ENCODE measurements around the gene ZDHHC9. TPM values are rescaled to one million over a fixed set of nuclear protein-coding genes. Genes with fewer than 3 reads are reported as not detected.

ZDHHC9 gene
- total and polyA plus RNA-seq, 4 experiments from 2014 or later = 5.1 to 8.1 (median 5.8) TPM

DNA sequence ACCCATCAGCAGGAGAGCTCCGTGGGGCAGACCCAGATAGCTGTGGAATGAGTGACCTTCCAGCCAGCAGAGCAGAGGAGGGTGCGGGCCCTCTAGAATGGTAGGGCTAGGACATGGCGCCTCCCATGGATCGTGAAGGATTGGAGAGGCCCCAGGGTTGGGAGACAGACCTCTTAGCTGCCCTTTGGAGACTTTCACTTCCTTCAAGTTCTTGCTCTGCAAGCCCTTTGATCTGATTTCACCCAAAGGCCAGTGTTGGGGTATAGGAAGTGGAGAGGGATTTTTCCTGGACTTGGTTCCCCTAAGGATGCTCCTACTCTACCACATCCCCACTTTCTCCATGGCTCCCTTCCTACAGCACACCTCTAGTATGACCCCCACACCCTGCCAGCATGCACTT is 61.0 kb downstream of the ZDHHC9 start:
- H3K4me1 ChIP-seq (ENCODE audit: insufficient read depth, low read length) = peaks cover 72% of the 10 kb centered on the region
- CTCF ChIA-PET (ENCODE audit: partially characterized antibody) = interaction anchor here (0.7 to 5.2 kb wide), 18 partner anchors 11 to 141 kb away, joined by 3 to 30 read pairs (median 6); partner anchors contain the start of gene XPNPEP2
- no peaks in the 10 kb centered on the region for H3K27me3 Mint-ChIP-seq

DNA sequence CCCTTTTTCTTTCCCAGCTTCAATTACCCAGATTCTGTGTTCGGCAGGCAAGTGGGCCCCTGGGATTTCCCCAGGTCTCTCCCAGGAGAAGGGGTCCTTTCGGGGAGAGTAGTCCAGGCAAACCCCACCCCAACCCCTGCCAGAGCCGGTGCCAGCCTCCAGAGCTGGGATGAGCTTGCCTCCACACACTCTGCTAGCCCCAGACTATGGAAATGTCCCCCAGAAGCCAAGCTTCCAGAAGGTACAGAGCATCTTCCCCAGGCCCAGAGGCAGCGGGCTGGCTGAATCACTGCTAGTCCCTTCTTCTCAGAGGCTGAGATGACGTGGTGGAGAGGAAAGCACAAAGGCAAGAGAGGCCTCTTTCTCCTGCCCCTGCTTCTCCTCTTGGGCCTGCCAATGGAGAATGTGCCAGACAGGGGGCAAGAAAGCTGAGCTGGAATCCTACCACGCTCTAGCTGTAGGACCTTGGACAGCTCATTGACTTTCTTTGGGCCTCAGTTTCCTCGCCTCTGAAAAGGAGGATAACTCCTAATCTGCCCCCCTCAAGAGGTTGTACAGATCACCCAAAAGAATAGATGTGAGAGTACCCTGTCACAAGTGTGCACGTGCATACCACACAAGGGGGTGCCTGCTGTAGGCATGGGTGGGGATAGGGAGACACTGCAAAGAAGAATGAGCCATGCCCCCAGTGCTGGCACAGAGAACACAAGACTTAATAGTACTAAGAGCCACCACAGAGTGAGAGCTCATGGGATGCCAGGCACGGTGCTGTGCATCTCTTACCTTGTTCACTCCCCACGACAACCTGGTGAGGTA is 61.8 kb downstream of the ZDHHC9 start:
- Mint-ChIP-seq H3K4me3 (peak overlapping the region; percentile 81 to 97 (median 88)), H3K36me3 (peaks cover 37 to 57% of the 10 kb centered on the region in 2 donors), H3K9me3 (no peaks in the 10 kb centered on the region), H3K27me3 (no peaks in the 10 kb centered on the region), H3K4me1 (peaks cover 39 to 88% (median 65%) of the 10 kb centered on the region in 4 donors), H3K27ac (peak overlapping the region; percentile 82 to 95 (median 92))
- POLR2A ChIA-PET (ENCODE audit: partially characterized antibody) = interaction anchor here (0.8 to 39.3 kb wide), 11 partner anchors 3 to 124 kb away, joined by 3 to 1390 read pairs (median 5); partner anchors contain the start of genes SASH3 and UTP14A
- Histone ChIP-seq H3K27me3 (ENCODE audit: insufficient read depth, low read length) (no peaks in the 10 kb centered on the region), H3K4me3 (ENCODE audit: low read length in 2 of 2) (peak overlapping the region; percentile 52 to 61), H3K9me3 (ENCODE audit: control insufficient read depth in 1 of 2, low read length in 2 of 2) (no peaks in the 10 kb centered on the region), H3K4me1 (ENCODE audit: insufficient read depth, low read length) (peaks cover 72% of the 10 kb centered on the region), H3K27ac (ENCODE audit: low read depth, low read length) (peak overlapping the region; percentile 62), H3K36me3 (ENCODE audit: insufficient read depth, low read length) (peaks cover 16% of the 10 kb centered on the region)
- peak in 1 of 5 donors; percentile 57 for DNase-seq
- intact Hi-C loops (cut with micrococcal nuclease) = loop anchor here (1.0 to 5.0 kb wide), 5 partner anchors 13 to 45 kb away; partner anchors contain the start of gene XPNPEP2
- CTCF ChIA-PET (ENCODE audit: partially characterized antibody) = interaction anchor here (0.8 to 5.2 kb wide), 15 partner anchors 10 to 104 kb away, joined by 3 to 30 read pairs (median 10); partner anchors contain the start of gene XPNPEP2

More for the DNA sequence above, 61.0 kb downstream of the ZDHHC9 start:
- peak overlapping the region; percentile 62 for H3K27ac ChIP-seq (ENCODE audit: low read depth, low read length)
- H3K4me3 ChIP-seq (ENCODE audit: low read length in 2 of 2) = peak overlapping the region; percentile 52 to 61
- H3K9me3 ChIP-seq (ENCODE audit: control insufficient read depth in 1 of 2, low read length in 2 of 2) = no peaks in the 10 kb centered on the region
- peaks cover 22% of the 10 kb centered on the region for H3K36me3 ChIP-seq (ENCODE audit: insufficient read depth, low read length)
- Mint-ChIP-seq H3K36me3 (peaks cover 44 to 64% of the 10 kb centered on the region in 2 donors), H3K4me1 (peaks cover 43 to 88% (median 68%) of the 10 kb centered on the region in 4 donors), H3K4me3 (peak overlapping the region; percentile 81 to 97 (median 88)), H3K27ac (peak overlapping the region; percentile 58 to 92 (median 89)), H3K9me3 (no peaks in the 10 kb centered on the region)
- no peaks in the 10 kb centered on the region for H3K27me3 ChIP-seq (ENCODE audit: insufficient read depth, low read length)
- intact Hi-C loops (cut with micrococcal nuclease) = loop anchor here (2.0 to 5.0 kb wide), 3 partner anchors 14 to 45 kb away; partner anchors contain the start of gene XPNPEP2
- POLR2A ChIA-PET (ENCODE audit: partially characterized antibody) = interaction anchor here (0.8 to 39.3 kb wide), 6 partner anchors 3 to 106 kb away, joined by 3 to 1390 read pairs (median 6); partner anchors contain the start of gene SASH3
- DNase-seq = no peak

GRCh38 chrX:129781134-129781672 is 62.5 kb downstream of the ZDHHC9 start:
- Histone ChIP-seq H3K4me3 (ENCODE audit: low read length in 2 of 2) (peak overlapping the region; percentile 75 to 86), H3K36me3 (ENCODE audit: insufficient read depth, low read length) (peaks cover 16% of the 10 kb centered on the region), H3K27ac (ENCODE audit: low read depth, low read length) (peak overlapping the region; percentile 62), H3K27me3 (ENCODE audit: insufficient read depth, low read length) (no peaks in the 10 kb centered on the region), H3K9me3 (ENCODE audit: control insufficient read depth in 1 of 2, low read length in 2 of 2) (no peaks in the 10 kb centered on the region), H3K4me1 (ENCODE audit: insufficient read depth, low read length) (peaks cover 74% of the 10 kb centered on the region)
- peak; percentile 77 to 93 (median 83) for DNase-seq
- H3K27me3 Mint-ChIP-seq = no peaks in the 10 kb centered on the region
- H3K36me3 Mint-ChIP-seq = peaks cover 33 to 51% of the 10 kb centered on the region in 2 donors
- H3K4me3 Mint-ChIP-seq = peak overlapping the region; percentile 81 to 97 (median 88)
- peak overlapping the region; percentile 82 to 95 (median 92) for H3K27ac Mint-ChIP-seq
- intact Hi-C loops (cut with micrococcal nuclease) = loop anchor here (1.0 to 5.0 kb wide), 4 partner anchors 18 to 44 kb away; partner anchors contain the start of gene XPNPEP2
- H3K9me3 Mint-ChIP-seq = no peaks in the 10 kb centered on the region
- H3K4me1 Mint-ChIP-seq = peaks cover 42 to 89% (median 67%) of the 10 kb centered on the region in 4 donors
- ChIA-PET POLR2A (ENCODE audit: partially characterized antibody) (interaction anchor here (0.8 to 39.3 kb wide), 11 partner anchors 4 to 125 kb away, joined by 3 to 1390 read pairs (median 5); partner anchors contain the start of genes SASH3 and UTP14A), CTCF (ENCODE audit: partially characterized antibody) (interaction anchor here (0.8 to 5.2 kb wide), 10 partner anchors 9 to 45 kb away, joined by 3 to 30 read pairs (median 12); no protein-coding TSS in a partner anchor)

GRCh38 chrX:129780441-129781105 is 63.1 kb downstream of the ZDHHC9 start:
- Mint-ChIP-seq H3K9me3 (no peaks in the 10 kb centered on the region), H3K27me3 (no peaks in the 10 kb centered on the region), H3K36me3 (peaks cover 28 to 46% of the 10 kb centered on the region in 2 donors), H3K27ac (peak overlapping the region; percentile 82 to 95 (median 92)), H3K4me3 (peak overlapping the region; percentile 81 to 97 (median 88)), H3K4me1 (peaks cover 37 to 86% (median 63%) of the 10 kb centered on the region in 4 donors)
- Histone ChIP-seq H3K36me3 (ENCODE audit: insufficient read depth, low read length) (peaks cover 16% of the 10 kb centered on the region), H3K27me3 (ENCODE audit: insufficient read depth, low read length) (no peaks in the 10 kb centered on the region), H3K9me3 (ENCODE audit: control insufficient read depth in 1 of 2, low read length in 2 of 2) (no peaks in the 10 kb centered on the region), H3K27ac (ENCODE audit: low read depth, low read length) (peak overlapping the region; percentile 62), H3K4me1 (ENCODE audit: insufficient read depth, low read length) (peaks cover 68% of the 10 kb centered on the region), H3K4me3 (ENCODE audit: low read length in 2 of 2) (peak overlapping the region; percentile 75 to 86)
- ChIA-PET POLR2A (ENCODE audit: partially characterized antibody) (interaction anchor here (1.0 to 39.3 kb wide), 10 partner anchors 5 to 125 kb away, joined by 3 to 1390 read pairs (median 6); partner anchors contain the start of genes SASH3 and UTP14A), CTCF (ENCODE audit: partially characterized antibody) (interaction anchor here (0.6 to 5.2 kb wide), 8 partner anchors 9 to 309 kb away, joined by 3 to 30 read pairs (median 16); no protein-coding TSS in a partner anchor)
- no peak for DNase-seq
- intact Hi-C loops (cut with micrococcal nuclease) = loop anchor here (1.0 to 5.0 kb wide), 4 partner anchors 18 to 43 kb away; partner anchors contain the start of gene XPNPEP2

DNA sequence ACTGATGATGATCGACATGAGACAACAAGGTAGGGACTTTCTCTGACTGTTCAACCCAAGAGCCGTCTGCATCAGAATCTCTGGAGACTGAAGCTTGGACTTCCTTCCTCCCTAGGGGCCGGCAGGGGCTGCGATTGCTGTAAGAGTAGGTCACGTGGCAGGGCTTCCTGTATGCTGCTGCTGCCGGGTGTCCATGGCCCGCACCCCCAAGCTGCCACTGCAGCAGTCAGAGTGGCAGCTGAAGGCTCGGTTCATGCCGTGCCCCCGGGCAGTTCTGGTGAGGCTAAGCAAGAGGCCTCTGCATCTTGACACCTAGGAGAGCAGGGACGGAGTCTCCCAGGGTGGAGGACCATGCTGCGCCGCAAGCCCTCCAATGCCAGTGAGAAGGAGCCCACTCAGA is 63.9 kb downstream of the ZDHHC9 start, which contains the start of gene SASH3:
TSS of gene SASH3 (plus strand) at position 203 of the 400 bp plus-strand sequence. CDS start at position 352, 149 bp downstream.
- ChIA-PET CTCF (ENCODE audit: partially characterized antibody) (interaction anchor here (0.6 to 5.2 kb wide), 6 partner anchors 8 to 309 kb away, joined by 3 to 30 read pairs (median 10); no protein-coding TSS in a partner anchor), POLR2A (ENCODE audit: partially characterized antibody) (interaction anchor here (0.7 to 39.3 kb wide), 7 partner anchors 6 to 102 kb away, joined by 3 to 1390 read pairs (median 6); partner anchors contain the start of gene SASH3)
- intact Hi-C loops (cut with micrococcal nuclease) = loop anchor here (2.0 to 5.0 kb wide), 3 partner anchors 19 to 43 kb away; partner anchors contain the start of gene XPNPEP2
- H3K9me3 ChIP-seq (ENCODE audit: control insufficient read depth in 1 of 2, low read length in 2 of 2) = no peaks in the 10 kb centered on the region
- peak within 1 kb of the TSS; percentile 75 to 86 for H3K4me3 ChIP-seq (ENCODE audit: low read length in 2 of 2)
- DNase-seq = peak; percentile 61 to 84 (median 65)
- peaks cover 70% of the 10 kb centered on the region for H3K4me1 ChIP-seq (ENCODE audit: insufficient read depth, low read length)
- H3K27ac ChIP-seq (ENCODE audit: low read depth, low read length) = peak within 1 kb of the TSS; percentile 62
- Mint-ChIP-seq H3K9me3 (no peaks in the 10 kb centered on the region), H3K4me3 (peak within 1 kb of the TSS; percentile 81 to 97 (median 88)), H3K36me3 (peaks cover 22 to 40% of the 10 kb centered on the region in 2 donors), H3K4me1 (peaks cover 37 to 87% (median 65%) of the 10 kb centered on the region in 4 donors), H3K27ac (peak within 1 kb of the TSS; percentile 86 to 95 (median 92)), H3K27me3 (no peaks in the 10 kb centered on the region)
- H3K36me3 ChIP-seq (ENCODE audit: insufficient read depth, low read length) = peaks cover 16% of the 10 kb centered on the region
- H3K27me3 ChIP-seq (ENCODE audit: insufficient read depth, low read length) = no peaks in the 10 kb centered on the region
